ENCODE measurements around the gene PTPN9.

PTPN9 gene

GRCh38 chr15:75416584-75416983 lies 162.5 kb downstream of the PTPN9 start:
- FAIRE-seq = no peak
- DNase-seq (ENCODE audit: insufficient read length, low spot score) = no peak
- no peak for TF ChIP-seq POLR2A (IDR thresholded peaks at IDR 0.05; ENCODE audit: low read depth, low read length)
